ENCODE results near the gene MOXD1. TPM values are rescaled to one million over a fixed set of nuclear protein-coding genes. Genes with fewer than 3 reads are reported as not detected.
A peak's percentile ranks its signal among the peaks of the same experiment; 100 is the strongest.

Gene MOXD1
- total and polyA plus RNA-seq, 5 donors from 2014 or later = not detected

- H3K27me3 Mint-ChIP-seq = peaks cover 18% of the 10 kb centered on the region
- Histone ChIP-seq H3K27ac (ENCODE audit: insufficient read depth, low read length, poor library complexity, severe bottlenecking) (no peak overlapping the region), H3K9me3 (ENCODE audit: control insufficient read depth in 2 of 2, low read length in 2 of 2) (no peaks in the 10 kb centered on the region), H3K36me3 (ENCODE audit: control insufficient read depth, insufficient read depth, low read length) (no peaks in the 10 kb centered on the region), H3K27me3 (ENCODE audit: control insufficient read depth, insufficient read depth, low read length) (peaks cover 5% of the 10 kb centered on the region), H3K4me1 (ENCODE audit: control insufficient read depth, insufficient read depth, low read length, poor library complexity, severe bottlenecking) (no peaks in the 10 kb centered on the region), H3K4me3 (ENCODE audit: low read depth, low read length) (no peak overlapping the region)
- H3K4me3 Mint-ChIP-seq = no peak overlapping the region
- H3K4me1 Mint-ChIP-seq = no peaks in the 10 kb centered on the region
- H3K36me3 Mint-ChIP-seq = no peaks in the 10 kb centered on the region
- DNase-seq = no peak
- no peaks in the 10 kb centered on the region for H3K9me3 Mint-ChIP-seq
- peak in 1 of 2 donors; percentile 37 for ATAC-seq (ENCODE audit: low read depth in 2 of 2)
- H3K27ac Mint-ChIP-seq = no peak overlapping the region
Observed at GRCh38 chr6:132286298-132287019, 114.8 kb downstream of the MOXD1 start.

- Mint-ChIP-seq H3K9me3 (no peaks in the 10 kb centered on the region), H3K36me3 (no peaks in the 10 kb centered on the region), H3K27ac (no peak overlapping the region), H3K27me3 (peaks cover 17% of the 10 kb centered on the region), H3K4me3 (no peak overlapping the region), H3K4me1 (no peaks in the 10 kb centered on the region)
- ATAC-seq (ENCODE audit: low read depth in 2 of 2) = no peak
- Histone ChIP-seq H3K9me3 (ENCODE audit: control insufficient read depth in 2 of 2, low read length in 2 of 2) (no peaks in the 10 kb centered on the region), H3K27me3 (ENCODE audit: control insufficient read depth, insufficient read depth, low read length) (peaks cover 3% of the 10 kb centered on the region), H3K4me3 (ENCODE audit: low read depth, low read length) (no peak overlapping the region), H3K36me3 (ENCODE audit: control insufficient read depth, insufficient read depth, low read length) (no peaks in the 10 kb centered on the region), H3K27ac (ENCODE audit: insufficient read depth, low read length, poor library complexity, severe bottlenecking) (no peak overlapping the region), H3K4me1 (ENCODE audit: control insufficient read depth, insufficient read depth, low read length, poor library complexity, severe bottlenecking) (no peaks in the 10 kb centered on the region)
- DNase-seq = no peak
Observed at GRCh38 chr6:132285004-132285780, 116.1 kb downstream of the MOXD1 start.

GRCh38 chr6:132282696-132283095 lies 118.6 kb downstream of the MOXD1 start:
- Mint-ChIP-seq H3K4me3 (no peak overlapping the region), H3K27me3 (peaks cover 17% of the 10 kb centered on the region), H3K9me3 (no peaks in the 10 kb centered on the region), H3K4me1 (no peaks in the 10 kb centered on the region), H3K36me3 (no peaks in the 10 kb centered on the region), H3K27ac (no peak overlapping the region)
- Histone ChIP-seq H3K27ac (ENCODE audit: insufficient read depth, low read length, poor library complexity, severe bottlenecking) (no peak overlapping the region), H3K9me3 (ENCODE audit: control insufficient read depth in 2 of 2, low read length in 2 of 2) (no peaks in the 10 kb centered on the region), H3K4me1 (ENCODE audit: control insufficient read depth, insufficient read depth, low read length, poor library complexity, severe bottlenecking) (no peaks in the 10 kb centered on the region), H3K27me3 (ENCODE audit: control insufficient read depth, insufficient read depth, low read length) (peaks cover under 1% of the 10 kb centered on the region), H3K36me3 (ENCODE audit: control insufficient read depth, insufficient read depth, low read length) (no peaks in the 10 kb centered on the region), H3K4me3 (ENCODE audit: low read depth, low read length) (no peak overlapping the region)
- ATAC-seq (ENCODE audit: low read depth in 2 of 2) (no peak), DNase-seq (no peak)

- Mint-ChIP-seq H3K4me3 (no peak overlapping the region), H3K4me1 (no peaks in the 10 kb centered on the region), H3K27ac (no peak overlapping the region), H3K9me3 (no peaks in the 10 kb centered on the region), H3K27me3 (peaks cover 14% of the 10 kb centered on the region), H3K36me3 (no peaks in the 10 kb centered on the region)
- Histone ChIP-seq H3K36me3 (ENCODE audit: control insufficient read depth, insufficient read depth, low read length) (no peaks in the 10 kb centered on the region), H3K4me3 (ENCODE audit: low read depth, low read length) (no peak overlapping the region), H3K27ac (ENCODE audit: insufficient read depth, low read length, poor library complexity, severe bottlenecking) (no peak overlapping the region), H3K27me3 (ENCODE audit: control insufficient read depth, insufficient read depth, low read length) (peaks cover 2% of the 10 kb centered on the region), H3K9me3 (ENCODE audit: control insufficient read depth in 2 of 2, low read length in 2 of 2) (no peaks in the 10 kb centered on the region), H3K4me1 (ENCODE audit: control insufficient read depth, insufficient read depth, low read length, poor library complexity, severe bottlenecking) (no peaks in the 10 kb centered on the region)
- ATAC-seq (ENCODE audit: low read depth in 2 of 2) = no peak
- DNase-seq = no peak
Observed at GRCh38 chr6:132280436-132280835, 120.8 kb downstream of the MOXD1 start.

GRCh38 chr6:132279592-132280139 lies 121.6 kb downstream of the MOXD1 start:
- H3K9me3 Mint-ChIP-seq = no peaks in the 10 kb centered on the region
- no peaks in the 10 kb centered on the region for H3K4me1 Mint-ChIP-seq
- Histone ChIP-seq H3K27ac (ENCODE audit: insufficient read depth, low read length, poor library complexity, severe bottlenecking) (no peak overlapping the region), H3K4me3 (ENCODE audit: low read depth, low read length) (peak overlapping the region; percentile 94), H3K36me3 (ENCODE audit: control insufficient read depth, insufficient read depth, low read length) (no peaks in the 10 kb centered on the region), H3K9me3 (ENCODE audit: control insufficient read depth in 2 of 2, low read length in 2 of 2) (no peaks in the 10 kb centered on the region), H3K4me1 (ENCODE audit: control insufficient read depth, insufficient read depth, low read length, poor library complexity, severe bottlenecking) (no peaks in the 10 kb centered on the region), H3K27me3 (ENCODE audit: control insufficient read depth, insufficient read depth, low read length) (peaks cover 2% of the 10 kb centered on the region)
- no peak overlapping the region for H3K27ac Mint-ChIP-seq
- ATAC-seq (ENCODE audit: low read depth in 2 of 2) (peak; percentile 76 to 78), DNase-seq (peak; percentile 50 to 77 (median 74))
- peak overlapping the region in 2 of 4 donors; percentile 78 to 86 for H3K4me3 Mint-ChIP-seq
- H3K36me3 Mint-ChIP-seq = no peaks in the 10 kb centered on the region
- H3K27me3 Mint-ChIP-seq = peaks cover 18% of the 10 kb centered on the region

GRCh38 chr6:132275066-132275970 lies 126.0 kb downstream of the MOXD1 start:
- Histone ChIP-seq H3K27ac (ENCODE audit: insufficient read depth, low read length, poor library complexity, severe bottlenecking) (no peak overlapping the region), H3K4me1 (ENCODE audit: control insufficient read depth, insufficient read depth, low read length, poor library complexity, severe bottlenecking) (no peaks in the 10 kb centered on the region), H3K4me3 (ENCODE audit: low read depth, low read length) (no peak overlapping the region), H3K9me3 (ENCODE audit: control insufficient read depth in 2 of 2, low read length in 2 of 2) (no peaks in the 10 kb centered on the region), H3K36me3 (ENCODE audit: control insufficient read depth, insufficient read depth, low read length) (no peaks in the 10 kb centered on the region), H3K27me3 (ENCODE audit: control insufficient read depth, insufficient read depth, low read length) (peaks cover 2% of the 10 kb centered on the region)
- DNase-seq (no peak), ATAC-seq (ENCODE audit: low read depth in 2 of 2) (no peak)
- Mint-ChIP-seq H3K9me3 (no peaks in the 10 kb centered on the region), H3K27ac (no peak overlapping the region), H3K27me3 (peaks cover 9% of the 10 kb centered on the region), H3K36me3 (no peaks in the 10 kb centered on the region), H3K4me3 (no peak overlapping the region), H3K4me1 (no peaks in the 10 kb centered on the region)

GRCh38 chr6:132272776-132273175 lies 128.5 kb downstream of the MOXD1 start:
- Mint-ChIP-seq H3K9me3 (no peaks in the 10 kb centered on the region), H3K27me3 (peaks cover 13% of the 10 kb centered on the region), H3K4me1 (no peaks in the 10 kb centered on the region), H3K4me3 (no peak overlapping the region), H3K36me3 (no peaks in the 10 kb centered on the region), H3K27ac (no peak overlapping the region)
- Histone ChIP-seq H3K27ac (ENCODE audit: insufficient read depth, low read length, poor library complexity, severe bottlenecking) (no peak overlapping the region), H3K4me3 (ENCODE audit: low read depth, low read length) (no peak overlapping the region), H3K9me3 (ENCODE audit: control insufficient read depth in 2 of 2, low read length in 2 of 2) (no peaks in the 10 kb centered on the region), H3K4me1 (ENCODE audit: control insufficient read depth, insufficient read depth, low read length, poor library complexity, severe bottlenecking) (no peaks in the 10 kb centered on the region), H3K27me3 (ENCODE audit: control insufficient read depth, insufficient read depth, low read length) (peaks cover 2% of the 10 kb centered on the region), H3K36me3 (ENCODE audit: control insufficient read depth, insufficient read depth, low read length) (no peaks in the 10 kb centered on the region)
- ATAC-seq (ENCODE audit: low read depth in 2 of 2) = no peak
- DNase-seq = no peak
